IPS-15b (cell line): ENCODE measurements around the gene ZNF664.

Source experiments
- H3K27me3 ChIP-seq: one replicate; pipeline ENCODE4 v1.6.1; 2013; ENCODE audit warnings: low read length; ENCODE audit not compliant: control insufficient read depth, insufficient read depth
- H3K36me3 ChIP-seq: one replicate; pipeline ENCODE4 v1.6.1; 2013; ENCODE audit warnings: low read length; ENCODE audit not compliant: control insufficient read depth, insufficient read depth
- H3K4me1 ChIP-seq: one replicate; pipeline ENCODE4 v1.6.1; 2013; ENCODE audit warnings: mild to moderate bottlenecking, low read length; ENCODE audit not compliant: control insufficient read depth, insufficient read depth
- H3K4me3 ChIP-seq: one replicate; pipeline ENCODE4 v1.5.1; 2013; ENCODE audit warnings: low read depth, low read length
- H3K9ac ChIP-seq: one replicate; pipeline ENCODE4 v1.6.1; 2013; ENCODE audit warnings: low read depth, mild to moderate bottlenecking, low read length
- H3K9me3 ChIP-seq: one replicate; pipeline ENCODE4 v1.6.1; 2013; ENCODE audit warnings: mild to moderate bottlenecking, low read length; ENCODE audit not compliant: control insufficient read depth, insufficient read depth

The ZNF664 gene

GRCh38 chr12:123972457-123973401, at the start of gene ZNF664, which contains the start of gene CCDC92:
TSS of gene ZNF664 (plus strand) at chr12:123973215. CDS start at chr12:124012145, 38,930 bp downstream.
TSS of gene CCDC92 (minus strand) at chr12:123972831. CDS start at chr12:123944305, 28,526 bp downstream.
- H3K36me3 ChIP-seq, result peaks cover 3% of the 10 kb centered on the region
- H3K4me1 ChIP-seq, result no peaks in the 10 kb centered on the region
- no peaks in the 10 kb centered on the region for H3K9me3 ChIP-seq
- H3K9ac ChIP-seq, result no peak within 1 kb of the TSS
- H3K27me3 ChIP-seq, result peaks cover 67% of the 10 kb centered on the region
- H3K4me3 ChIP-seq, result peak within 1 kb of the TSS; percentile 70

GRCh38 chr12:123923927-123924326, 49.1 kb upstream of the ZNF664 start:
- Histone ChIP-seq H3K4me1 (no peaks in the 10 kb centered on the region), H3K9ac (no peak overlapping the region), H3K4me3 (no peak overlapping the region), H3K27me3 (no peaks in the 10 kb centered on the region), H3K36me3 (no peaks in the 10 kb centered on the region), H3K9me3 (no peaks in the 10 kb centered on the region)

DNA sequence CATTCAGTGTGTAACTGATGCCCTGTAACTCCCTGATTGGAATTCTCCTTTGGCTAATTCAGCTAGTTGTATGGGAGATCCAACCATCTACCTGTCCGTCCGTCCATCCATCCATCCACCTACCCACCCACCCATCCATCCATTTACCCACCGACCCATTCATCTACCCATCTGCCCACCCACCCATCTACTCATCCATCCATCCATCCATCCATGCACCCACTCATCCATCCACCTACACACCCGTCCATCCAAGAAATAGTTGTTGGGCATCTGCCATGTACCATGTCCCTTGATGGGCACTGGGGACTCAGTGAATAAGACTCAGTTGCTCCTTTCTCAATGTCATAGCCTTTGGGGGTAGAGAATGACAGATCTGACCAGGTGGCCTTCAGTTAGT, 48.5 kb upstream of the ZNF664 start:
- no peaks in the 10 kb centered on the region for H3K4me1 ChIP-seq
- no peak overlapping the region for H3K9ac ChIP-seq
- H3K27me3 ChIP-seq, result no peaks in the 10 kb centered on the region
- H3K4me3 ChIP-seq, result no peak overlapping the region
- no peaks in the 10 kb centered on the region for H3K36me3 ChIP-seq
- no peaks in the 10 kb centered on the region for H3K9me3 ChIP-seq

DNA sequence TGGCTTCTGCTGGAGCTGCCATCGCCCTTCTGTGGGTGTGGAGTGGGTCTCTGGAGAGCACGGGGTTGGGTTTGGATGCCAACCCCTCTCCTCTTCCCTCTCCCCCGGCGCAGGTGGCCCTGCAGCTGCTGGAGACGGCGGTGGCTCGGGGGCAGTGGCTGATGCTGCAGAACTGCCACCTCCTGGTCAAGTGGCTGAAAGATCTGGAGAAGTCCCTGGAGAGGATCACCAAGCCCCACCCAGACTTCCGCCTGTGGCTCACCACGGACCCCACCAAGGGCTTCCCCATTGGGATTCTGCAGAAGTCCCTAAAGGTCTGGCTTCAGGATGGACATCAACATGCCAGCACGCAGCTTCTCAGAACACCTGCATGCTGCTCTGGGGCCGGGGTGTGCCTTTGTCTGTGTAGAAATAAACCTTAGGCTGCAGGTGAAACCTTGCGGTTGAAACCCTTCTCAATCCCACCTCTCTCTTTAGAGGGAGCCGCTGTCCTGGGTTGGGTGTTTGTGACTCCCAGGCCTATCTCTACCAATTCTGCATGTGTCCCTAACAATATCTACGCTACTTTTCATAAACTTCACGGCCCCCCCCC, 44.6 kb upstream of the ZNF664 start:
- no peak overlapping the region for H3K9ac ChIP-seq
- H3K9me3 ChIP-seq, result no peaks in the 10 kb centered on the region
- peaks cover 3% of the 10 kb centered on the region for H3K27me3 ChIP-seq
- H3K36me3 ChIP-seq, result no peaks in the 10 kb centered on the region
- H3K4me1 ChIP-seq, result no peaks in the 10 kb centered on the region
- no peak overlapping the region for H3K4me3 ChIP-seq

- no peaks in the 10 kb centered on the region for H3K36me3 ChIP-seq
- H3K4me1 ChIP-seq, result no peaks in the 10 kb centered on the region
- no peaks in the 10 kb centered on the region for H3K9me3 ChIP-seq
- H3K27me3 ChIP-seq, result peaks cover 3% of the 10 kb centered on the region
- no peak overlapping the region for H3K9ac ChIP-seq
- no peak overlapping the region for H3K4me3 ChIP-seq
Measured at GRCh38 chr12:123928897-123929296, 44.1 kb upstream of the ZNF664 start.

GRCh38 chr12:123929946-123930583, 43.0 kb upstream of the ZNF664 start:
- Histone ChIP-seq H3K27me3 (peaks cover 3% of the 10 kb centered on the region), H3K4me1 (no peaks in the 10 kb centered on the region), H3K9me3 (no peaks in the 10 kb centered on the region), H3K36me3 (no peaks in the 10 kb centered on the region), H3K9ac (no peak overlapping the region), H3K4me3 (no peak overlapping the region)

DNA sequence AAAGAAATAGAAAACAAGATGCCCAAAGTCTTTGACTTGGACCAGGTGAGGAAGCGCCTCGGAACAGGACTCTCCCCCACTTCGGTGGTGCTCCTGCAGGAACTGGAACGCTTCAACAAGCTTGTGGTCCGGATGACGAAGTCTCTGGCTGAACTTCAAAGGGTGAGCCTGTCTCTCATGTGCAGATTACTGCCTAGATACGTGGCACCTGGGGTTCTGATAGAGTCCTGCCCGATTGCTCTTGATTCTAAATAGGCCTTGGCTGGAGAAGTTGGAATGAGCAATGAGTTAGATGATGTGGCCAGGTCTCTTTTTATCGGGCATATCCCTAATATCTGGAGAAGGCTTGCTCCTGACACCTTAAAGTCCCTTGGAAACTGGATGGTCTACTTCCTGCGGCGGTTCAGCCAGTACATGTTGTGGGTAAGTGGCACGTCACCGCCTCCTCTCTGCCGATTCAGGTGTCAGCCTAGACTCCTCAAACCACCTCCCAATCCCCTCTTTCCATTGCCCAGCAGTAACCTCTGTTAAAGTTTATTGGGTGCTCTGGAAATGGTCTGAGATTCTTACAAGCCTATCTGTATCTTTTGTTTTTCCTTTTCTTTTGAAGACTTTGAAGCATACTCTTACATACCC, 41.2 kb upstream of the ZNF664 start:
- no peak overlapping the region for H3K9ac ChIP-seq
- H3K4me3 ChIP-seq, result no peak overlapping the region
- peaks cover 3% of the 10 kb centered on the region for H3K27me3 ChIP-seq
- no peaks in the 10 kb centered on the region for H3K4me1 ChIP-seq
- H3K36me3 ChIP-seq, result no peaks in the 10 kb centered on the region
- H3K9me3 ChIP-seq, result no peaks in the 10 kb centered on the region

- Histone ChIP-seq H3K4me1 (no peaks in the 10 kb centered on the region), H3K27me3 (peaks cover 3% of the 10 kb centered on the region), H3K9me3 (no peaks in the 10 kb centered on the region), H3K9ac (no peak overlapping the region), H3K36me3 (no peaks in the 10 kb centered on the region), H3K4me3 (no peak overlapping the region)
Measured at GRCh38 chr12:123933214-123933613, 39.8 kb upstream of the ZNF664 start.

- H3K4me1 ChIP-seq, result no peaks in the 10 kb centered on the region
- H3K27me3 ChIP-seq, result peaks cover 3% of the 10 kb centered on the region
- no peak overlapping the region for H3K9ac ChIP-seq
- no peaks in the 10 kb centered on the region for H3K9me3 ChIP-seq
- no peak overlapping the region for H3K4me3 ChIP-seq
- no peaks in the 10 kb centered on the region for H3K36me3 ChIP-seq
Measured at GRCh38 chr12:123934016-123934620, 38.9 kb upstream of the ZNF664 start.

- Histone ChIP-seq H3K36me3 (no peaks in the 10 kb centered on the region), H3K9me3 (no peaks in the 10 kb centered on the region), H3K4me1 (no peaks in the 10 kb centered on the region), H3K27me3 (peaks cover 3% of the 10 kb centered on the region), H3K9ac (no peak overlapping the region), H3K4me3 (no peak overlapping the region)
Measured at GRCh38 chr12:123934829-123935228, 38.2 kb upstream of the ZNF664 start.

DNA sequence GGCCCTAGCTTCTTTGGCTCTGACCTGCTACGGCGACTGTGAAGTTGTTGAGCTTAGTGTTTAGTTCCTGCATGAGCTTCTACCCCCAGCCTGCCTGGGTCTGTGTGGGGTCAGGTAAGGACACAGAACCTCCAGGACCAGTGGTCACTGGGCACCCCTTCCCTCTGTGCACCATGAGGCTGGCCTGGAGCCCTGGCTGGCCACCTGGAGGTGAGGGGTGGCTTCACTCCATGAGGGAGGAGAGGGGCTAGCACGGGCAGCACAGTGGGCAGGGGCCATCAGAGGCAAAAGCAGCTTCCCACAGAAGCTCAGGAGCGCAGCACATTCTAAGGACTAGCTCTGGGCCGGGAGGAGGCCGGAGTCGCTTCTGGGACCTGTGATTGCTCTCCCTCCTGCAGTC, 37.1 kb upstream of the ZNF664 start:
- Histone ChIP-seq H3K27me3 (peaks cover 3% of the 10 kb centered on the region), H3K9ac (no peak overlapping the region)

More for the DNA sequence above, 37.1 kb upstream of the ZNF664 start:
- Histone ChIP-seq H3K4me1 (no peaks in the 10 kb centered on the region), H3K9me3 (no peaks in the 10 kb centered on the region), H3K36me3 (no peaks in the 10 kb centered on the region), H3K4me3 (no peak overlapping the region)
